GM23338 (cell line): ENCODE results near the gene ZNF397. TPM values are rescaled to one million over a fixed set of nuclear protein-coding genes. Genes with fewer than 3 reads are reported as not detected.

Source experiments
- ATAC-seq: fragments of 200-7000 bp; cut with Tn5 transposase; 3 replicates; pipeline ENCODE4 v1.9.1; 2020
- DNase-seq: peaks from one replicate; pipeline ENCODE4 v3.0.0-alpha.2; 2015; ENCODE audit warnings: low spot score
- H2AFZ ChIP-seq: fragments of 200-600 bp; sonication (generic); 2 replicates; pipeline ENCODE4 v1.8.0; 2016; ENCODE audit warnings: antibody characterized with exemption, mild to moderate bottlenecking, moderate library complexity
- H3F3A ChIP-seq: fragments of 200-600 bp; sonication (generic); replicated peaks from 2 replicates; pipeline ENCODE4 v1.8.0; 2017; ENCODE audit warnings: antibody characterized with exemption, mixed run types, low read depth
- H3K27ac ChIP-seq: fragments of 200-600 bp; sonication (generic); 2 replicates; pipeline ENCODE4 v1.6.1; 2016; ENCODE audit warnings: low read depth
- H3K27me3 ChIP-seq: fragments of 200-600 bp; sonication (generic); 2 replicates; pipeline ENCODE4 v1.8.0; 2016; ENCODE audit warnings: mild to moderate bottlenecking, mixed run types, moderate library complexity; ENCODE audit not compliant: insufficient read depth
- H3K36me3 ChIP-seq: fragments of 200-600 bp; sonication (generic); 2 replicates; pipeline ENCODE4 v1.8.0; 2016; ENCODE audit warnings: mild to moderate bottlenecking; ENCODE audit not compliant: insufficient read depth
- H3K4me1 ChIP-seq: fragments of 200-600 bp; sonication (generic); 2 replicates; pipeline ENCODE4 v1.8.0; 2016; ENCODE audit warnings: mild to moderate bottlenecking, moderate library complexity; ENCODE audit not compliant: insufficient read depth
- H3K4me2 ChIP-seq: fragments of 200-600 bp; sonication (generic); 2 replicates; pipeline ENCODE4 v1.7.1; 2017; ENCODE audit warnings: mixed run types
- H3K4me3 ChIP-seq: fragments of 200-600 bp; sonication (generic); 2 replicates; pipeline ENCODE4 v1.6.1; 2016; ENCODE audit warnings: mixed run types
- H3K79me2 ChIP-seq: fragments of 200-600 bp; sonication (generic); replicated peaks from 2 replicates; pipeline ENCODE4 v1.8.0; 2017; ENCODE audit warnings: mild to moderate bottlenecking; ENCODE audit not compliant: insufficient read depth
- H3K9me2 ChIP-seq: fragments of 200-600 bp; sonication (generic); 2 replicates; pipeline ENCODE4 v1.8.0; 2017; ENCODE audit not compliant: insufficient read depth
- H4K20me1 ChIP-seq: fragments of 200-600 bp; sonication (generic); replicated peaks from 2 replicates; pipeline ENCODE4 v1.8.0; 2017; ENCODE audit warnings: mild to moderate bottlenecking; ENCODE audit not compliant: insufficient read depth
- H3K27ac Mint-ChIP-seq: 2 replicates; pipeline ENCODE4 v1.8.0; 2020; ENCODE audit warnings: inconsistent platforms, mild to moderate bottlenecking, moderate library complexity, mixed read lengths
- H3K27me3 Mint-ChIP-seq: 3 replicates; pipeline ENCODE4 v1.8.0; 2022; ENCODE audit warnings: low read depth, mild to moderate bottlenecking, moderate library complexity, mixed read lengths, inconsistent platforms; ENCODE audit not compliant: insufficient read depth, poor library complexity
- H3K36me3 Mint-ChIP-seq: 3 replicates; pipeline ENCODE4 v1.8.0; 2021; ENCODE audit warnings: low read depth, mild to moderate bottlenecking, inconsistent platforms, moderate library complexity, mixed read lengths
- H3K4me1 Mint-ChIP-seq: 3 replicates; pipeline ENCODE4 v1.8.0; 2020; ENCODE audit warnings: mild to moderate bottlenecking, inconsistent platforms, mixed read lengths
- H3K4me3 Mint-ChIP-seq: 3 replicates; pipeline ENCODE4 v1.8.0; 2021; ENCODE audit warnings: moderate library complexity, mild to moderate bottlenecking, inconsistent platforms, mixed read lengths
- H3K9me3 Mint-ChIP-seq: 3 replicates; pipeline ENCODE4 v1.8.0; 2020; ENCODE audit warnings: moderate library complexity, mild to moderate bottlenecking, inconsistent platforms, mixed read lengths
- CREB1 ChIP-seq: fragments of 250-450 bp; sonication (Bioruptor Pico); IDR thresholded peaks from 2 replicates; pipeline ENCODE4 v1.5.0; 2020; ENCODE audit warnings: low read depth, mild to moderate bottlenecking, moderate library complexity
- CTCF ChIP-seq, 2 experiments: fragments of 200-600 bp in 1 of 2; sonication (generic) in 1 of 2; conservative IDR thresholded peaks; 2 replicates each; pipeline versions ENCODE4 v1.5.1 to v1.6.1; 2016 to 2017; ENCODE audit warnings: antibody characterized with exemption in 2 of 2, low read depth in 2 of 2, mild to moderate bottlenecking in 2 of 2, moderate library complexity in 1 of 2
- EZH2 ChIP-seq: fragments of 200-600 bp; sonication (generic); IDR thresholded peaks from one replicate; pipeline ENCODE4 v1.8.0; 2017; ENCODE audit warnings: antibody characterized with exemption, mild to moderate bottlenecking, low read depth; ENCODE audit not compliant: unreplicated experiment
- EZH2phosphoT487 ChIP-seq: fragments of 200-600 bp; sonication (generic); IDR thresholded peaks from one replicate; pipeline ENCODE4 v1.8.1; 2018; ENCODE audit warnings: antibody characterized with exemption; ENCODE audit not compliant: unreplicated experiment
- JUNB ChIP-seq: IDR thresholded peaks from one replicate; pipeline ENCODE4 v1.6.1; 2016; ENCODE audit warnings: antibody characterized with exemption; ENCODE audit not compliant: unreplicated experiment
- NANOG ChIP-seq: IDR thresholded peaks from 2 replicates; pipeline ENCODE4 v1.6.1; 2016; ENCODE audit warnings: antibody characterized with exemption, borderline replicate concordance
- POLR2AphosphoS5 ChIP-seq: IDR thresholded peaks from 2 replicates; pipeline ENCODE4 v1.6.1; 2016; ENCODE audit warnings: antibody characterized with exemption, low read depth
- REST ChIP-seq: IDR thresholded peaks from one replicate; pipeline ENCODE4 v1.6.1; 2018; ENCODE audit warnings: antibody characterized with exemption; ENCODE audit not compliant: unreplicated experiment
- STAT1 ChIP-seq: IDR thresholded peaks from one replicate; pipeline ENCODE4 v1.6.1; 2016; ENCODE audit warnings: antibody characterized with exemption; ENCODE audit not compliant: unreplicated experiment
- ZNF114 ChIP-seq: fragments of 250-450 bp; sonication (Bioruptor Pico); IDR thresholded peaks from 2 replicates; pipeline ENCODE4 v1.5.0; 2020; ENCODE audit warnings: mild to moderate bottlenecking, moderate library complexity
- ZNF462 ChIP-seq: fragments of 250-450 bp; sonication (Bioruptor Pico); IDR thresholded peaks from 2 replicates; pipeline ENCODE4 v1.5.0; 2020; ENCODE audit warnings: mild to moderate bottlenecking, moderate library complexity
- polyA plus RNA-seq: library from polyadenylated mRNA; unstranded; fragments of >200 nt; fragmentation: Nextera tagmentation; extraction: Ambion mirVana; gene quantifications from 2 replicates; pipeline ENCODE4 v1.2.1, GENCODE V29; 2016
- total RNA-seq: library from RNA; depleted of rRNA; stranded (reverse); fragments of >200 nt; shearing (Covaris generic); gene quantifications from 2 replicates; pipeline ENCODE4 v1.2.3, GENCODE V29; 2014

Gene ZNF397
- total and polyA plus RNA-seq, 2 experiments from 2014 or later: 19.1 to 48.6 TPM

DNA sequence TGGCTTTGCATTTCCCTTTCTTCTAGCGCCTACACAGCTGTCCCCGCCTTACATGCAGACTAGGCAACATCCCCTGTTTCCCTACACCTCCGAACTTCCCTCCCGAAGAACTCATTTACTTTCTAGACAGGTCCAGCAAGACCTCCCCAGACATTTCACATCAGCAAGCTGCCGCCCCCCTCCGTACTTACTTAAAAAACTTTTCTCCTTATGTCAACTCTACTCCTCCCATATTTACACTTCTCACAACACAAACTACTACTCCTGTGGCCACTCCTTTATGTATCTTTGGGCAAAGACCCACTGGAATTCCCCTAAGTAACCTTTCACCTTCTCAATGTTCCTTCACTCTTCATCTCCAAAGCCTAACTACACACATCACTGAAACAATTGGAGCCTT lies 20.4 kb upstream of the ZNF397 start:
- peak overlapping the region; percentile 28; the same call in 1 of the 2 replicates for H2AFZ ChIP-seq
- Mint-ChIP-seq H3K27ac (no peak overlapping the region), H3K36me3 (no peaks in the 10 kb centered on the region), H3K4me1 (peaks cover 13% of the 10 kb centered on the region), H3K4me3 (no peak overlapping the region), H3K9me3 (no peaks in the 10 kb centered on the region), H3K27me3 (peaks cover 2% of the 10 kb centered on the region)
- TF ChIP-seq STAT1 (no peak), ZNF462 (no peak), REST (no peak), ZNF114 (CRISPR knock-in tag) (no peak), CREB1 (no peak), NANOG (no peak), EZH2 (no peak), POLR2AphosphoS5 (no peak), JUNB (no peak), EZH2phosphoT487 (no peak), CTCF (conservative IDR thresholded peaks at IDR 0.05; ENCODE audit: low read depth in 2 of 2) (no peak)
- no peaks in the 10 kb centered on the region for H3K79me2 ChIP-seq
- H4K20me1 ChIP-seq: no peaks in the 10 kb centered on the region
- H3K4me2 ChIP-seq: no peak overlapping the region
- DNase-seq: no peak
- no peaks in the 10 kb centered on the region for H3K27me3 ChIP-seq
- no peak for ATAC-seq
- H3F3A ChIP-seq: no peaks in the 10 kb centered on the region
- H3K36me3 ChIP-seq: no peaks in the 10 kb centered on the region
- no peak overlapping the region for H3K4me3 ChIP-seq
- H3K9me2 ChIP-seq: no peaks in the 10 kb centered on the region
- H3K27ac ChIP-seq: no peak overlapping the region
- peaks cover 9% of the 10 kb centered on the region for H3K4me1 ChIP-seq
